ENCODE results near the gene CREB5. TPM values are rescaled to one million over a fixed set of nuclear protein-coding genes. Genes with fewer than 3 reads are reported as not detected.
A peak's percentile ranks its signal among the peaks of the same experiment; 100 is the strongest.

Gene CREB5
- total and polyA plus RNA-seq, 2 of the 8 experiments (the other 6 are each of a cell fraction or from before 2014, with no cell fraction given) = 2.4 to 2.7 TPM

- no peak overlapping the region for H3K23ac ChIP-seq (ENCODE audit: insufficient read length)
- no peak overlapping the region for H2BK20ac ChIP-seq (ENCODE audit: low read length)
- no peak overlapping the region for H2BK5ac ChIP-seq (ENCODE audit: low read depth, low read length)
- H3K9ac ChIP-seq (replicated peaks in 1 of 4; ENCODE audit: extremely low read depth in 1 of 4, low read depth in 3 of 4, low read length in 3 of 4) = no peak overlapping the region
- H3K4me1 ChIP-seq (replicated peaks in 1 of 4; ENCODE audit: control insufficient read depth in 3 of 4, insufficient read depth in 4 of 4, low read length in 3 of 4) = no peaks in the 10 kb centered on the region
- H3K36me3 ChIP-seq (ENCODE audit: control insufficient read depth in 2 of 4, insufficient read depth in 4 of 4, low read length in 3 of 4) = no peaks in the 10 kb centered on the region
- no peak overlapping the region for H4K5ac ChIP-seq (ENCODE audit: insufficient read length, low read depth, low read length)
- H2AFZ ChIP-seq (ENCODE audit: low read length) = no peak overlapping the region
- H3K27me3 ChIP-seq (replicated peaks in 1 of 4; ENCODE audit: control insufficient read depth in 3 of 4, extremely low read depth in 1 of 4, insufficient read depth in 3 of 4, low read length in 3 of 4) = no peaks in the 10 kb centered on the region
- no peak overlapping the region for H3K4me3 ChIP-seq (ENCODE audit: extremely low read depth in 1 of 4, insufficient read depth in 2 of 4, low read depth in 3 of 4, low read length in 4 of 4)
- POLR2A ChIA-PET (ENCODE audit: partially characterized antibody) = no interaction called here
- no peak overlapping the region for H2AK5ac ChIP-seq (ENCODE audit: low read depth, low read length)
- no peaks in the 10 kb centered on the region for H3K79me2 ChIP-seq (ENCODE audit: control insufficient read depth in 1 of 2, insufficient read depth in 2 of 2, low read length in 2 of 2)
- no peak overlapping the region for H4K8ac ChIP-seq (ENCODE audit: extremely low read depth, insufficient read depth, low read length)
- no peak overlapping the region for H2BK120ac ChIP-seq (replicated peaks; ENCODE audit: low read depth, low read length)
- H3K9me3 ChIP-seq (ENCODE audit: insufficient read depth in 2 of 2, low read depth in 1 of 2, low read length in 1 of 2) = no peaks in the 10 kb centered on the region
- H4K20me1 ChIP-seq (replicated peaks in 1 of 2; ENCODE audit: control insufficient read depth in 1 of 2, insufficient read depth in 2 of 2, low read length in 2 of 2) = no peaks in the 10 kb centered on the region
- FAIRE-seq (no peak), DNase-seq (ENCODE audit: low read depth in 1 of 2, low spot score in 2 of 2) (no peak)
- no peak overlapping the region for H3K4ac ChIP-seq (replicated peaks; ENCODE audit: insufficient read length, low read depth, low read length)
- H2BK12ac ChIP-seq (ENCODE audit: low read depth, low read length) = 0 out of 2 replicates have a peak overlapping the region, but pooled peaks have one; percentile 33
- CTCF ChIA-PET (ENCODE audit: partially characterized antibody) = interaction anchor here (0.5 to 1.3 kb wide), 3 partner anchors 8 to 1516 kb away, joined by 3 to 4 read pairs (median 3); no protein-coding TSS in a partner anchor
- no peaks in the 10 kb centered on the region for H3K23me2 ChIP-seq (ENCODE audit: low read depth, low read length)
- no peak overlapping the region for H3K27ac ChIP-seq (ENCODE audit: low read depth, low read length)
- H3K4me2 ChIP-seq (ENCODE audit: insufficient read depth in 1 of 2, low read depth in 2 of 2, low read length in 2 of 2) = no peak overlapping the region
- no peak overlapping the region for H3K18ac ChIP-seq (ENCODE audit: extremely low read depth, low read length)
- no peak overlapping the region for H3K56ac ChIP-seq (replicated peaks; ENCODE audit: insufficient read length, low read depth, low read length)
- no peaks in the 10 kb centered on the region for H3K79me1 ChIP-seq (ENCODE audit: low read depth, low read length)
- H3K14ac ChIP-seq (ENCODE audit: insufficient read length) = no peak overlapping the region
- H2BK15ac ChIP-seq (ENCODE audit: low read length) = no peak overlapping the region
- no peak for TF ChIP-seq BCL11A (IDR thresholded peaks at IDR 0.05; ENCODE audit: low read depth in 2 of 2, low read length in 2 of 2)
- H4K91ac ChIP-seq (replicated peaks; ENCODE audit: insufficient read length, low read length) = no peak overlapping the region
- 90% methylated on average over 5 of the region's 5 CpGs; no CpG with 5 or more reads in 1 of the 2 experiments for WGBS, 2 experiments (ENCODE audit: extremely low coverage in 1 of 2, insufficient coverage in 1 of 2, insufficient read length in 1 of 2, insufficient replicate concordance in 2 of 2, low coverage in 1 of 2, low lambda C conversion rate in 2 of 2, missing lambda C conversion rate in 1 of 2)
Measured at GRCh38 chr7:28754447-28754846, 342.1 kb downstream of the CREB5 start.
